Vagina (tissue), 2 donors: ENCODE measurements around the gene PPARD. TPM values are rescaled to one million over a fixed set of nuclear protein-coding genes. Genes with fewer than 3 reads are reported as not detected.
"Not testable (repeated sequence)": the region's sequence is repeated elsewhere in the genome, so short reads cannot be mapped to it uniquely, and the experiment has no call there.

Experiments used
- DNase-seq, 2 donors: peaks; one replicate each; pipeline ENCODE4 v3.0.0-alpha.2; 2017; ENCODE audit errors: extremely low spot score in 2 of 2
- H3K27ac ChIP-seq: fragments of 200-600 bp; sonication (generic); one replicate; pipeline ENCODE4 v1.5.1; 2019
- H3K27me3 ChIP-seq: fragments of 200-600 bp; sonication (generic); one replicate; pipeline ENCODE4 v1.5.1; 2019
- H3K36me3 ChIP-seq, 2 donors: fragments of 200-600 bp; sonication (generic); one replicate each; pipeline ENCODE4 v1.5.1; 2017 to 2019
- H3K4me1 ChIP-seq: fragments of 200-600 bp; sonication (generic); one replicate; pipeline ENCODE4 v1.5.1; 2019
- H3K4me3 ChIP-seq, 2 donors: fragments of 200-600 bp; sonication (generic); 1 replicate in 1 of 2; 2 replicates in 1 of 2; pipeline ENCODE4 v1.5.1; 2016 to 2019
- H3K9me3 ChIP-seq: fragments of 200-600 bp; sonication (generic); one replicate; pipeline ENCODE4 v1.5.1; 2019
- POLR2A ChIP-seq, 2 donors: fragments of 450-650 bp; IDR thresholded peaks; one replicate each; pipeline ENCODE4 v1.6.1; 2017; ENCODE audit warnings: antibody characterized with exemption in 2 of 2, mild to moderate bottlenecking in 2 of 2, moderate library complexity in 2 of 2
- POLR2AphosphoS5 ChIP-seq, 2 donors: sonication (generic); formaldehyde crosslinking; IDR thresholded peaks; one replicate each; pipeline ENCODE4 v1.9.0; 2017; ENCODE audit warnings: antibody characterized with exemption in 2 of 2, mild to moderate bottlenecking in 2 of 2, low read depth in 1 of 2; ENCODE audit not compliant: insufficient read depth in 1 of 2
- intact Hi-C: fragments of 100-400 bp; cut with DNase I; formaldehyde crosslinking; loops from one replicate; pipeline ENCODE4 v1.15.1; 2023
- total RNA-seq: library from RNA; depleted of rRNA; stranded (reverse); fragments of >200 nt; gene quantifications from one replicate; pipeline ENCODE4 v1.2.3, GENCODE V29; 2016
- TF ChIP-seq, protein P1 (sequence below), 3 experiments: fragments of 450-650 bp in 2 of 3; fragments of 200-600 bp in 1 of 3; sonication (generic) in 1 of 3; IDR thresholded peaks; one replicate each; pipeline ENCODE4 v1.5.1; 2017 to 2019; ENCODE audit warnings: antibody characterized with exemption in 3 of 3, mild to moderate bottlenecking in 2 of 3, moderate library complexity in 2 of 3

The PPARD gene
- total RNA-seq, 1 donor from 2014 or later: 21.9 TPM

DNA sequence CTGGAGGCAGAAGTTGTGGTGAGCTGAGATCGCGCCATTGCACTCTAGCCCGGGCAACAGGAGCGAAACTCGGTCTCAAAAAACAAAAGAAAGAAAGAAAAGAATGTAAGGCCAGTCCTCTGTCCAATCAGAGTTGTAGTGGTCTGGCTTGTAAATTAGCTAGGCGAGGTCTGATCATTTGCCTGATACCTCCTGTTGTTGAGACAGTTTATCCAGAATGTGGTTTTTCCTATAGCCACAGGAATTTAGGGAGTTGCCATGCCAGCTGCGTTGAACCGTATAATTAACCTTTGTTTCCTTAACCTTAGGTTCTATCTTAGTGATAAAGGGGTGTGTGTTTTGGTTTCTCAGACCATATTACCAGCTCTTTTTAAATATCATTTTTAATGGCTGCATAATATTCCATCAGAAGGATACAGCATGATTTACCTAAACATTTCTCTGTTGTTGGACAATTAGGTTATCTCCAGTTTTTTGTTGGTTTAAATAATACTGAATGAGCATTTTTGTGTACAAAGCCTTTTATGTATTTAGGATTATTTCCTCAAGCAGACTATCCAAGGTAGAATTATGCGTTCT is 11.7 kb upstream of the PPARD start:
- H3K27ac ChIP-seq: no peak overlapping the region
- H3K27me3 ChIP-seq: no peaks in the 10 kb centered on the region
- peak in 1 of 2 donors; percentile 4 for DNase-seq
- H3K4me3 ChIP-seq: no peak overlapping the region
- H3K9me3 ChIP-seq: no peaks in the 10 kb centered on the region
- intact Hi-C loops: no loop called here
- no peaks in the 10 kb centered on the region for H3K4me1 ChIP-seq
- no peaks in the 10 kb centered on the region for H3K36me3 ChIP-seq
- no peak for TF ChIP-seq POLR2A (IDR thresholded peaks at IDR 0.05)

DNA sequence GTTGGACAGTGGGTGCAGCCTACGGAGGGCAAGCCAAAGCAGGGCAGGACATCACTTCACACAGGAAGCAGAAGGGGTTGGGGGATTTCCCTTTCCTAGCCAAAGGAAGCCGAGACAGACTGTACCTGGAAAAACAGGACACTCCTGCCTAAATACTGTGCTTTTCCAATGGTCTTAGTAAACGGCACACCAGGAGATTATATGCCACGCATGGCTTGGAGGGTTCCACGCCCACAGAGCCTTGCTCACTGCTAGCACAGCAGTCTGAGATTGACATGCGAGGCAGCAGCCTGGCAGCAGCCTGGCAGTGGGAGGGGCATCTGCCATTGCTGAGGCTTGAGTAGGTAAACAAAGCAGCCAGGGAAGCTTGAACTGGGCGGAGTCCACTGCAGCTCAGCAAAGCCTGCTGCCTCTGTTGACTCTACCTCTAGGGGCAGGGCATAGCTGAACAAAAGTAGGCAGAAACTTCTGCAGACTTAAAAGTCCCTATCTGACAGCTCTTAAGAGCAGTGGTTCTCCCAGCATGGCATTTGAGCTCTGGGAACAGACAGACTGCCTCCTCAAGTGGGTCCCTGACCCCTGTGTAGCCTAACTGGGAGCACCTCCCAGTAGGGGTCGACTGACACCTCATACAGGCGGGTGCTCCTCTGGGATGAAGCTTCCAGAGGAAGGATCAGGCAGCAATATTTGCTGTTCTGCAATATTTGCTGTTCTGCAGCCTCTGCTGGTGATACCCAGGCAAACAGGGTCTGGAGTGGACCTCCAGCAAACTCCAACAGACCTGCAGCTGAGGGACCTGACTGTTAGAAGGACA is 10.1 kb upstream of the PPARD start:
- H3K4me1 ChIP-seq, H3K27ac ChIP-seq, H3K4me3 ChIP-seq, H3K9me3 ChIP-seq, intact Hi-C loops, H3K27me3 ChIP-seq, H3K36me3 ChIP-seq: not testable (repeated sequence)
- DNase-seq: peak in 1 of 2 donors; percentile 88

DNA sequence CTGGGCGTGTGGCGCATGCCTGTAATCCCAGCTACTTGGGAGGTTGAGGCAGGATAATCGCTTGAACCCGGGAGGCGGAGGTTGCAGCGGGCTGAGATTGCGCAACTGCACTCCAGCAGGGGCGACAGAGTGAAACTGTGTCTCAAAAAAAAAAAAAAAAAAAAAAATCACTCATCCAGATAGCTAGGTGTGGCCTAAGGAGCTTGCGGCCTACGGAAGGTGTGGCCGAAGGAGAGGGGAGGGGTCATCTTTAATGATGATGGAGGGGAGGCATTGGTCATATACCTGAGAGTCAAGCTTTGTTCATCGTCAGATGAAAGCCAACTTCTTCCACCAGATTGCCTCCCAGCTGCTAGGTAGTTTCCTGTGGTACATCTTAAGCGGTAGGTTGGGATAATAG is 801 bp upstream of the PPARD start:
- TF ChIP-seq POLR2A (IDR thresholded peaks at IDR 0.05) (no peak), POLR2AphosphoS5 (IDR thresholded peaks at IDR 0.05; ENCODE audit: insufficient read depth in 1 of 2, low read depth in 1 of 2) (no peak)
- TF ChIP-seq, protein P1, sequence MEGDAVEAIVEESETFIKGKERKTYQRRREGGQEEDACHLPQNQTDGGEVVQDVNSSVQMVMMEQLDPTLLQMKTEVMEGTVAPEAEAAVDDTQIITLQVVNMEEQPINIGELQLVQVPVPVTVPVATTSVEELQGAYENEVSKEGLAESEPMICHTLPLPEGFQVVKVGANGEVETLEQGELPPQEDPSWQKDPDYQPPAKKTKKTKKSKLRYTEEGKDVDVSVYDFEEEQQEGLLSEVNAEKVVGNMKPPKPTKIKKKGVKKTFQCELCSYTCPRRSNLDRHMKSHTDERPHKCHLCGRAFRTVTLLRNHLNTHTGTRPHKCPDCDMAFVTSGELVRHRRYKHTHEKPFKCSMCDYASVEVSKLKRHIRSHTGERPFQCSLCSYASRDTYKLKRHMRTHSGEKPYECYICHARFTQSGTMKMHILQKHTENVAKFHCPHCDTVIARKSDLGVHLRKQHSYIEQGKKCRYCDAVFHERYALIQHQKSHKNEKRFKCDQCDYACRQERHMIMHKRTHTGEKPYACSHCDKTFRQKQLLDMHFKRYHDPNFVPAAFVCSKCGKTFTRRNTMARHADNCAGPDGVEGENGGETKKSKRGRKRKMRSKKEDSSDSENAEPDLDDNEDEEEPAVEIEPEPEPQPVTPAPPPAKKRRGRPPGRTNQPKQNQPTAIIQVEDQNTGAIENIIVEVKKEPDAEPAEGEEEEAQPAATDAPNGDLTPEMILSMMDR (IDR thresholded peaks at IDR 0.05): no peak
- Histone ChIP-seq H3K27ac (peak overlapping the region; percentile 29), H3K27me3 (no peaks in the 10 kb centered on the region), H3K9me3 (no peaks in the 10 kb centered on the region), H3K36me3 (peaks cover 0 to 7% of the 10 kb centered on the region in 2 donors), H3K4me3 (no peak overlapping the region), H3K4me1 (peaks cover 27% of the 10 kb centered on the region)
- intact Hi-C loops: loop anchor here (5.0 kb wide), 2 partner anchors 76 to 111 kb away; partner anchors contain the start of gene FANCE
- peak in 1 of 2 donors; percentile 81 for DNase-seq

DNA sequence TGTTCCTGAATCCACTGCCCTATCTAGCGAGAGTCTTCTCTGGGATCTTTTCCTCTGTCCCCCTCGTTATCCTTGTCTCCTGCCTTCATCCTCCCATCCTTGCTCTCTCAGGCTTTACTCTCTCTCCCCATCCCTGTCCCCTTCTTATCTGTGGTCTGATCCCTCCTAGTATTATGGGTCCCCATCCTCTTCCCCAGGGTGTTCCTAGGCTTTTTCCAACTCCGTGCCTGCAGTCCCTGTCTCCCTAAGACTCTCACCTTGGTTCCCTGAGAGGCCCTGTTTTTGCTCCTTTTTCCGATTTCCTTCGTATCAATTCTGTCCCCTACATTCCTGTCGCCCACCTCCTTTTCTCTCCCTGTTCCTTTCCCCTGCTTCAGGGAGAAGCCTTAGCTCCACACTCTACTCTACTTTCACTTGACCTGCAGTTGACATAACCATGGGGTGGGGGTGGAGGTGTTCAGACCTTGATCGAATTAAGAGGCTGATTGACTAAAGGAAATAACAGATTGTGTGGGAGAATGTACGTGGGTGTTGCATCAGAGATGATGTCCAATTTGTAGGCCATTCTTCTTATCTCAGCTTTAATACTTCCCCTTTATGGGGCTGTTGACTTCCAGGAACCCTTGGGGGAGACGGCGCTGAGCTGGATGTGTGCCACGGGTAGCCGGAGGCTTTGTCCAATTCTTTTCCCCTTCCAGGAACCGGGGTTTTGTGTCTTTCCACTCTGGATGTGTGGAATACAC is 905 bp downstream of the PPARD start:
- DNase-seq: peak in 1 of 2 donors; percentile 88
- Histone ChIP-seq H3K9me3 (no peaks in the 10 kb centered on the region), H3K4me1 (peaks cover 27% of the 10 kb centered on the region), H3K27me3 (no peaks in the 10 kb centered on the region), H3K36me3 (peaks cover 0 to 9% of the 10 kb centered on the region in 2 donors), H3K27ac (peak overlapping the region; percentile 88), H3K4me3 (peak overlapping the region; percentile 62 to 86)
- TF ChIP-seq, protein P1 (IDR thresholded peaks at IDR 0.05): no peak
- no peak for TF ChIP-seq POLR2A (IDR thresholded peaks at IDR 0.05)
- no peak for TF ChIP-seq POLR2AphosphoS5 (IDR thresholded peaks at IDR 0.05; ENCODE audit: insufficient read depth in 1 of 2, low read depth in 1 of 2)
- intact Hi-C loops: loop anchor here (5.0 kb wide), 2 partner anchors 74 to 109 kb away; partner anchors contain the start of gene FANCE

DNA sequence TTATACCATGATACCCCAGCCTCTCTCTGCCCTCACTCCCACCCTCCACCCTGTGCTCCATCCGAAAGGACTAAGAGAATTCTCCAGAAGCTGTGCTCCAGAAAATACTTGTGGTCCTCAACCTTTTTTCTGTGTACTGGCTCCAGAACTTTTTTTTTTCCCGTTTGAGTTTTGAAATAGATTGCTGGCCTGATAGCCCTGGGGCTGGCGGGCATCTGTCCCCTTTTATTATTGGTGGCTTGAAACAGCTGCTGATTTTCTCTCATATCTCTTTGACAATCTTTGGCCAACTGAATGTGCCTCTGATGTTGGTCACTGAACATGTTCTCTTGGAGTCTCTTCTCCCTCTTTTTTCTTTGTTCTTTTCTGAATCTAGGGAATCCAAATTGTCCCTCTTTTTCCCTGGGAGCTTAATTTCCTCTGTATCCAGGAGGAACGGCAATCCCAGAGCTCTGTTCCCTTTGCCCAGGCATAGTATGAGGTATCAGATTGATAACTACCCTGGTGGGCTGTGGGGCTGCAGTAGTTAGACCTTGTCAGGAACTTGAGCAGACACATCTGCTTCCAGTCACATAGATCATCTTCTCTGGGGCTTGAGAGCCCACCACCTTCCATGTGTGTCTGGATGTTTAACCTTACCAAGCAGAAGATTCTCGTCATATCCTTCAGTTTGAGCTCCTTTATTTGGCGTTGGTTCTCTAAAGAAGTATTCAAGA is 1.6 kb downstream of the PPARD start:
- Histone ChIP-seq H3K27me3 (no peaks in the 10 kb centered on the region), H3K27ac (peak overlapping the region; percentile 88), H3K36me3 (peaks cover 0 to 9% of the 10 kb centered on the region in 2 donors), H3K4me3 (peak overlapping the region; percentile 62 to 86), H3K4me1 (peaks cover 27% of the 10 kb centered on the region), H3K9me3 (no peaks in the 10 kb centered on the region)
- TF ChIP-seq, protein P1 (IDR thresholded peaks at IDR 0.05): no peak
- TF ChIP-seq POLR2AphosphoS5 (IDR thresholded peaks at IDR 0.05; ENCODE audit: insufficient read depth in 1 of 2, low read depth in 1 of 2) (no peak), POLR2A (IDR thresholded peaks at IDR 0.05) (no peak)
- no peak for DNase-seq
- intact Hi-C loops: loop anchor here (5.0 kb wide), 2 partner anchors 73 to 108 kb away; partner anchors contain the start of gene FANCE
